ENCODE measurements around the gene PTPN4.

The PTPN4 gene

DNA sequence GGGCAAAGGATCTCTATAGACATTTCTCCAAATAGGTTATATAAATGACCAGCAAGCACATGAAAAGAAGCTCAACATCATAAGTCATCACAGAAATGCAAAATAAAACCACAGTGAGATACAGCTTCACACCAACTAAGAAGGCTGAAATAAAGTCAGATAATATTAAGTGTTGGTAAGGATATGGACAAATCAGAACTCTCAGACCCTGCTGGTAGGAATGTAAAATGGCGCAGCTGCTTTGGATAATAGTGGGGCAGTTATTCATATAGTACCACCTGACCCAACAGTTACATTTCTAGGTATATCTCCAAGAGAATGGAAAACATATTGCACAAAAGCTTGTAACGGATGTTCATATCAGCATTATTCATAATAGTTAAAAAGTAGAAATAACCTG is 267.2 kb downstream of the PTPN4 start:
- no peak for DNase-seq

DNA sequence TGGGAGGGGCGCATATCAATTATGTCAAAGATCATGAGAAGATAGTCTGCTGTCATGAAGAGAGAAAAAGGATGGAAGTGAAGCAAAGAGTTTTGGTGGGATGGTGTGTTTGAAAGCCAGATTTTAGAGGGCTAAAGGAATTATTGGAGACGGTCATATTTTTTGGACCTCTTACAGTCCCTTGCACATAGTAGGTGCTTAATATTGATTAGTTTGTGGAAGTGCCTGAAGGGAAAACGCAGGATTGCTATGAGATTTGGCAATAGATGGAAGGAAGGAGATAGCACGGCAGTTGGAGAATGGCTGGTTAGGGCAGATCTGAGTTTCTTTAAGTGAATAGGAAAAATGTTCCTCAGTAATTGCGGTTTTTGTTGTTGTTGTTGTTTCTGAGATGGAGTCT is 269.1 kb downstream of the PTPN4 start:
- no peak for DNase-seq

DNA sequence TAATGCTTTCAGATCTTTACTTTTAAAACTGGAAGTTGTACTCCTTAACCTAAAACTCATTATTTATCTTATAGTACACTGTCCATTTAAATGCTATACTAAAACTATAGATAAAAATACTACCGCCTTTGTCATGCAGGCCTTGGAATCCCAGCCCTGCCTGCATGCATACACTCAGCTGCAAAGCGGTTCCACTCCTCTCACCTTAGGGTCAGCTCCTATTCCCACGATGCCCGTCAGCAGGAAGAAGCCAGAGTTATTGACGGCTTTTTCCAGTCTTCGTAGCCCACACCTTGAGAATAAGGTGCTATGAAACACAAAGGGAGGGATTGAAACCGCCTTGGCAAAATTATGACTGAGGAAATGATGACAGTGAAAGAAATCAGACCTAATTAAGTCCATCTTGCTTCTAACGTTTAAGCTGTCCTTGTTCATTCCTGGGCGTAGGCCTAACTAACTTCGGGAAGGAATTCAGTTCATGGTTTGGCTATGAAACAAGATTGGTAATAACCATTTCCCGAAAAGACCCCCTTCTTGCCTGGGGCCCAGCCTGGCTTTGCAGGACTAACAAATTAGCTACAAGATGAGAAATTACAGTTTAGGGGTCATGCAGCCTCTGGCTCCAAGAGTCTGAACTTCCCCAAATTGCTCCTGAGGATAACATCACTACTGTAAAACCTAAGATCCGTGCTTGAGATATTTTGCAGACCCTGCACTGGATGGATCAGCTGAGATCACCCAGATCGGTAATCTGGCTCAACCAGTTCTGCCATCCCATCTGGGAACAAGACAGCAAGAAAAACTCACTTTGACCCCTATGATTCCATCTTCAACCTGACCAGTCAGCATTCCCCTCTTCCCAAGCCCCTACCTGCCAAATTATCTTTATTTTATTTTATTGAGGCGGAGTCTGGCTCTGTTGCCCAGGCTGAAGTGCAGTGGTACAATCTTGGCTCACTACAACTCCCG is 270.2 kb downstream of the PTPN4 start:
- no peak for DNase-seq

DNA sequence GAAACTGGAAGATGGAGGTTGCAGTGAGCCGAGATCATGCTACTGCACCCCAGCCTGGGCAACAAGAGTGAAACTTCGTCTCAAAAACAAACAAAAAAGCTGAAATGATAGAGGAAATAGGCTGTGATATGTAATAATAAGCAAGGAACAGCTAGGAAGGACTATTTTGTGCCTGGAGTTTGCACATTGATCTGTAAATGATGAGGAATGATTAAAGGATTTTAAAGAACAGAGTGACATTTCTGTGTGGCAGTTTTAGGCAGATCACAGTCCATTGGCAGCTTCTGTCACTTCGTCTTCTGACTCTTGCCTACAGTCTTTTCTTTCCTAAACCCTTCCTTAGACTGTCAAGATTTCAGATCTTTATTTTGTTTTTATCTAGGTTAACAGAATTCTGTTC is 272.6 kb downstream of the PTPN4 start:
- no peak for DNase-seq
